Measurements from ENCODE around the gene ATP13A5. TPM values are rescaled to one million over a fixed set of nuclear protein-coding genes. Genes with fewer than 3 reads are reported as not detected.

The ATP13A5 gene
- polyA plus RNA-seq, 3 donors, result 0.18 to 0.22 TPM; not detected in 1

Other genes with a start within 250 kb of the ATP13A5 start
- gene PLAAT1, start 137.5 kb downstream of the ATP13A5 start, polyA plus RNA-seq (ENCODE audit: insufficient read length in 3 of 3), result 1 to 10 TPM; 2.6 to 3.6 (median 3.0) TPM
- 1 to 10 TPM; 1.1 to 3.0 (median 1.6) TPM for gene ATP13A4, start 176.1 kb upstream of the ATP13A5 start, polyA plus RNA-seq (ENCODE audit: insufficient read length in 3 of 3)
- gene OPA1, start 214.5 kb upstream of the ATP13A5 start, polyA plus RNA-seq (ENCODE audit: insufficient read length in 3 of 3), result 10 to 100 TPM; 57.2 to 67.8 (median 58.0) TPM

Measured in renal pelvis (tissue), 3 donors.